Activated CD4-positive, alpha-beta memory T cell treated with anti-CD3 and anti-CD28 coated beads for 36 hours (primary cell): Measurements from ENCODE around the gene EPS8. TPM values are rescaled to one million over a fixed set of nuclear protein-coding genes. Genes with fewer than 3 reads are reported as not detected.

Source experiments
- CTCF ChIA-PET: fragments of 350-600 bp; sonication (Branson Sonifier 250); formaldehyde crosslinking; loops from one replicate; lab custom pipeline; 2021; ENCODE audit warnings: antibody characterized with exemption, inconsistent platforms; lab: Charles Lee
- POLR2A ChIA-PET: fragments of 350-600 bp; sonication (Branson Sonifier 250); formaldehyde crosslinking; loops from one replicate; lab custom pipeline; 2021; ENCODE audit warnings: antibody characterized with exemption; lab: Charles Lee
- DNase-seq: peaks from one replicate; pipeline ENCODE4 v3.0.0-alpha.2; 2020
- H3K27ac Mint-ChIP-seq: one replicate; pipeline ENCODE4 v1.8.0; 2021; ENCODE audit warnings: mixed read lengths
- H3K27me3 Mint-ChIP-seq: one replicate; pipeline ENCODE4 v1.8.0; 2021; ENCODE audit warnings: mixed read lengths
- H3K36me3 Mint-ChIP-seq: one replicate; pipeline ENCODE4 v1.8.0; 2021; ENCODE audit warnings: mixed read lengths
- H3K4me1 Mint-ChIP-seq: one replicate; pipeline ENCODE4 v1.8.0; 2021; ENCODE audit warnings: low read depth, mixed read lengths
- H3K4me3 Mint-ChIP-seq: one replicate; pipeline ENCODE4 v1.8.0; 2021; ENCODE audit warnings: mild to moderate bottlenecking, mixed read lengths
- H3K9me3 Mint-ChIP-seq: one replicate; pipeline ENCODE4 v1.8.0; 2021; ENCODE audit warnings: mixed read lengths
- intact Hi-C: fragments of 100-400 bp; cut with micrococcal nuclease; formaldehyde crosslinking; loops from one replicate; pipeline ENCODE4 v1.15.1; 2023
- total RNA-seq, 2 experiments: library from RNA; stranded (reverse); gene quantifications; one replicate each; pipeline ENCODE4 v1.2.3, GENCODE V29; 2021

Gene EPS8
- total RNA-seq, 2 experiments from 2014 or later = 3.2 to 3.5 TPM

DNA sequence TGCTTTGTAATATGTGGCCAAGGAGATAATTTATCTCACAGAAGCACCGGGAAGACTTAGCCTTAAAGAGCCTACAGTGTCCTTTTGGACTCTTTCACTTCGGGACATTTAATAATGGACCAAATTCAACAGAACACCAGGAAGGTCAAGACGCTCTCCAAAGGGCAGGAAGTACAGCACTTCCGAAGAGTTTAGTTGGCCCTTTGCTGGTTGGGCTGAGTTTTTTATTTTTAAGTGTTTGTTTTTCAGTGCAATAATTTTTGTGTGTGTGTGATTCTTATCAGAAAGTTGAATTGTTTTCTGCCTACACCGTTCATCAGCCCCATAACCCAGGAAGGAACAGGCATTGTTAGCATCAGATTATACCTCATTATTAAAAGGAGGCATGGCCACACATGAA is 193.0 kb downstream of the EPS8 start:
- no peaks in the 10 kb centered on the region for H3K4me1 Mint-ChIP-seq
- ChIA-PET POLR2A (no interaction called here), CTCF (interaction anchor here (2.2 kb wide), 1 partner anchor 12 kb away, joined by 5 read pairs; no protein-coding TSS in a partner anchor)
- intact Hi-C loops = no loop called here
- H3K36me3 Mint-ChIP-seq = no peaks in the 10 kb centered on the region
- no peaks in the 10 kb centered on the region for H3K9me3 Mint-ChIP-seq
- no peak overlapping the region for H3K27ac Mint-ChIP-seq
- no peak overlapping the region for H3K4me3 Mint-ChIP-seq
- H3K27me3 Mint-ChIP-seq = no peaks in the 10 kb centered on the region
- no peak for DNase-seq

DNA sequence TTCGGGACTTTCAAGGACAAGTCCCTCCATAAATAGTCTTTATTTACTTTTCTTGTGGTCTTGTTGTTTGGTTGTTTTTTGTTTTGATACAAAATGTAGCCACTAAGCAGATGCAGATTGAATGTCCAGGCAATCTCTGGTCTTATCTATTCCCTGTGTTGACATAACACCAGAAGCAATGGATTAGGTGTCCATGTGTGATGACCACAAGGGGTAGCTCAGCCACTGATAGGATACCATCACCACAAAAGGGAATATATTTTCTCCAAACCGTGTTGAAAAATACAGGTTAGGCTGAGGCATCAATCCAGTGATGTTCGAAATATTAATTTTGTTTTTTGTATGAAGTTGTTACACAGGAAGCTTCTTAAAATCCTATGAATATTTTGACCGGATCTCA is 196.3 kb downstream of the EPS8 start:
- ChIA-PET POLR2A (no interaction called here), CTCF (interaction anchor here (1.4 to 3.4 kb wide), 3 partner anchors 8 to 264 kb away, joined by 5 to 85 read pairs (median 13); no protein-coding TSS in a partner anchor)
- intact Hi-C loops = loop anchor here (5.0 kb wide), 1 partner anchor 109 kb away; no protein-coding TSS in a partner anchor
- Mint-ChIP-seq H3K36me3 (no peaks in the 10 kb centered on the region), H3K27ac (no peak overlapping the region), H3K4me1 (peaks cover 8% of the 10 kb centered on the region), H3K9me3 (no peaks in the 10 kb centered on the region), H3K27me3 (no peaks in the 10 kb centered on the region), H3K4me3 (no peak overlapping the region)
- DNase-seq = no peak

GRCh38 chr12:15591811-15592210 is 197.4 kb downstream of the EPS8 start:
- Mint-ChIP-seq H3K9me3 (no peaks in the 10 kb centered on the region), H3K36me3 (no peaks in the 10 kb centered on the region), H3K27ac (no peak overlapping the region), H3K4me3 (no peak overlapping the region), H3K4me1 (peaks cover 8% of the 10 kb centered on the region), H3K27me3 (no peaks in the 10 kb centered on the region)
- DNase-seq = no peak
- ChIA-PET POLR2A (no interaction called here), CTCF (interaction anchor here (3.4 to 11.2 kb wide), 2 partner anchors 61 to 265 kb away, joined by 85 to 478 read pairs; no protein-coding TSS in a partner anchor)
- intact Hi-C loops = loop anchor here (2.0 to 5.0 kb wide), 2 partner anchors 110 to 197 kb away; partner anchors contain the start of gene EPS8

- ChIA-PET CTCF (interaction anchor here (0.7 to 11.2 kb wide), 20 partner anchors 12 to 320 kb away, joined by 3 to 478 read pairs (median 4); partner anchors contain the start of gene EPS8), POLR2A (no interaction called here)
- Mint-ChIP-seq H3K4me1 (peaks cover 8% of the 10 kb centered on the region), H3K9me3 (no peaks in the 10 kb centered on the region), H3K27me3 (no peaks in the 10 kb centered on the region), H3K36me3 (no peaks in the 10 kb centered on the region), H3K27ac (peak overlapping the region; percentile 21), H3K4me3 (peak overlapping the region; percentile 70)
- DNase-seq = peak; percentile 56
- intact Hi-C loops = loop anchor here (1.0 to 5.0 kb wide), 5 partner anchors 112 to 309 kb away; partner anchors contain the start of gene EPS8
Observed at GRCh38 chr12:15590180-15590826, 198.9 kb downstream of the EPS8 start.

DNA sequence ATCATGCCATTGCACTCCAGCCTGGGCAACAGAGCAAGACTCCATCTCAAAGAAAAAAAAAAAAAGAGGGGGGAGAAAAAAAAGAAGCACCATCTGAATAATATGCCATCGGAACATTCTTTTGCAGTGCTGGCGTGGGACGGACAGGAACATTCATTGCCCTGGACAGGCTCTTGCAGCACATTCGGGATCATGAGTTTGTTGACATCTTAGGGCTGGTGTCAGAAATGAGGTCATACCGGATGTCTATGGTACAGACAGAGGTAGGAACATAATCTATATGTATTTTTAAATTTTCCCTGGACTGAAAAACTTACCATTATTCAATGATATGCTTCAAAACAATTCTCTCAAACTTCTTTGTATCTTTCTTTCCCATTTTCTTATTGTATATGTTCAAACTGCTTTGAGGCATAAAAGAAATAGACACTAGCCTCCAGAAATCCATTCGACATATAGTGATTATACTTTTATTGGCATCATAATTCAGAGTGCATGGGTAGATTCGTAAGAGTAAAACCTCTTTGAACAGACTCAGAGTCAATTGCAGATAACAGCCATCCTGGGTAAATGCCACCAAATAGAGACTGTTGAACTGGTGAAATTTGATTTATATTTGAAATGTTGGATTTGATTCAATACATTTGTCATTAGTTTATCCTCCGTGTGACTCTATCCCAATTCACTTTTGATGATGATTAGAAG is 199.7 kb downstream of the EPS8 start:
- Mint-ChIP-seq H3K36me3 (no peaks in the 10 kb centered on the region), H3K4me1 (peaks cover 8% of the 10 kb centered on the region), H3K9me3 (no peaks in the 10 kb centered on the region), H3K27me3 (no peaks in the 10 kb centered on the region), H3K27ac (no peak overlapping the region), H3K4me3 (peak overlapping the region; percentile 70)
- no peak for DNase-seq
- ChIA-PET CTCF (interaction anchor here (0.7 to 11.2 kb wide), 18 partner anchors 15 to 319 kb away, joined by 3 to 478 read pairs (median 4); partner anchors contain the start of gene EPS8), POLR2A (no interaction called here)
- intact Hi-C loops = loop anchor here (1.0 to 5.0 kb wide), 5 partner anchors 113 to 310 kb away; partner anchors contain the start of gene EPS8

- H3K27ac Mint-ChIP-seq = no peak overlapping the region
- POLR2A ChIA-PET = interaction anchor here (0.8 kb wide), 1 partner anchor 21 kb away, joined by 3 read pairs; no protein-coding TSS in a partner anchor
Observed at GRCh38 chr12:15584366-15585041, 204.7 kb downstream of the EPS8 start.

DNA sequence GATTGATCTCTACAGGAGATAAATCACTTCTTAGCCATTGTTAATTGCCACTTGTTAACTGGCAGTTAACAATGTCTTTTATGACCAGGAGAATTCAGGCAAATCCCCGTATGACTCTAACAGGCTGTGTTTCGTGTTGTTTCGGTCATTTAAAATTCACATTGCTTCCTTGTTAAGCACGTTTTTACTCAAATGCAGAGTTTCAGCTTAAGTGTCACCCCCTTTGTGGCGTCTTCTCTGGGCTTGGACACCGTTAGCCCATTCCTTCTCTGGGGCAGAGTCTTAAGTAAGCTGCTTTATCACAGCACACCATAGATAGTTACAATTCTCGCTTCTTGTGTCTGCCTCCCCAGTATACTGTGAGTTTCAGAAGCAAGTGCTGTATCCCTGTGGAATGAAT is 205.4 kb downstream of the EPS8 start:
- intact Hi-C loops = loop anchor here (1.0 to 5.0 kb wide), 3 partner anchors 52 to 357 kb away; no protein-coding TSS in a partner anchor
- H3K27ac Mint-ChIP-seq = no peak overlapping the region
- ChIA-PET CTCF (interaction anchor here (0.6 to 11.2 kb wide), 23 partner anchors 9 to 314 kb away, joined by 3 to 478 read pairs (median 6); partner anchors contain the start of gene EPS8), POLR2A (no interaction called here)
- H3K9me3 Mint-ChIP-seq = no peaks in the 10 kb centered on the region
- DNase-seq = no peak
- peaks cover 3% of the 10 kb centered on the region for H3K36me3 Mint-ChIP-seq
- no peak overlapping the region for H3K4me3 Mint-ChIP-seq
- no peaks in the 10 kb centered on the region for H3K27me3 Mint-ChIP-seq
- H3K4me1 Mint-ChIP-seq = peaks cover 6% of the 10 kb centered on the region

More at GRCh38 chr12:15584366-15585041, 204.7 kb downstream of the EPS8 start:
- no peaks in the 10 kb centered on the region for H3K27me3 Mint-ChIP-seq
- no peak overlapping the region for H3K4me3 Mint-ChIP-seq
- CTCF ChIA-PET = interaction anchor here (0.6 to 11.2 kb wide), 55 partner anchors 9 to 363 kb away, joined by 3 to 478 read pairs (median 4); partner anchors contain the start of genes EPS8 and RERG
- intact Hi-C loops = loop anchor here (1.0 to 5.0 kb wide), 3 partner anchors 52 to 357 kb away; no protein-coding TSS in a partner anchor
- H3K36me3 Mint-ChIP-seq = peaks cover 3% of the 10 kb centered on the region
- no peaks in the 10 kb centered on the region for H3K9me3 Mint-ChIP-seq
- H3K4me1 Mint-ChIP-seq = peaks cover 6% of the 10 kb centered on the region
- peak; percentile 18 for DNase-seq

GRCh38 chr12:15581006-15581405 is 208.2 kb downstream of the EPS8 start:
- no peak for DNase-seq
- no peak overlapping the region for H3K27ac Mint-ChIP-seq
- ChIA-PET POLR2A (interaction anchor here (1.5 kb wide), 1 partner anchor 11 kb away, joined by 3 read pairs; no protein-coding TSS in a partner anchor), CTCF (interaction anchor here (11.2 kb wide), 1 partner anchor 51 kb away, joined by 478 read pairs; no protein-coding TSS in a partner anchor)
- H3K27me3 Mint-ChIP-seq = no peaks in the 10 kb centered on the region
- H3K4me3 Mint-ChIP-seq = no peak overlapping the region
- intact Hi-C loops = loop anchor here (5.0 kb wide), 1 partner anchor 354 kb away; no protein-coding TSS in a partner anchor
- no peaks in the 10 kb centered on the region for H3K9me3 Mint-ChIP-seq
- H3K4me1 Mint-ChIP-seq = peaks cover 11% of the 10 kb centered on the region
- H3K36me3 Mint-ChIP-seq = peaks cover 3% of the 10 kb centered on the region

GRCh38 chr12:15580431-15580830 is 208.8 kb downstream of the EPS8 start:
- intact Hi-C loops = loop anchor here (1.0 to 5.0 kb wide), 2 partner anchors 48 to 353 kb away; no protein-coding TSS in a partner anchor
- no peak overlapping the region for H3K4me3 Mint-ChIP-seq
- ChIA-PET POLR2A (interaction anchor here (1.5 kb wide), 1 partner anchor 11 kb away, joined by 3 read pairs; no protein-coding TSS in a partner anchor), CTCF (interaction anchor here (0.6 to 11.2 kb wide), 3 partner anchors 35 to 276 kb away, joined by 3 to 478 read pairs (median 3); no protein-coding TSS in a partner anchor)
- no peaks in the 10 kb centered on the region for H3K9me3 Mint-ChIP-seq
- peaks cover 3% of the 10 kb centered on the region for H3K36me3 Mint-ChIP-seq
- DNase-seq = peak; percentile 46
- no peaks in the 10 kb centered on the region for H3K27me3 Mint-ChIP-seq
- no peak overlapping the region for H3K27ac Mint-ChIP-seq
- peaks cover 15% of the 10 kb centered on the region for H3K4me1 Mint-ChIP-seq

DNA sequence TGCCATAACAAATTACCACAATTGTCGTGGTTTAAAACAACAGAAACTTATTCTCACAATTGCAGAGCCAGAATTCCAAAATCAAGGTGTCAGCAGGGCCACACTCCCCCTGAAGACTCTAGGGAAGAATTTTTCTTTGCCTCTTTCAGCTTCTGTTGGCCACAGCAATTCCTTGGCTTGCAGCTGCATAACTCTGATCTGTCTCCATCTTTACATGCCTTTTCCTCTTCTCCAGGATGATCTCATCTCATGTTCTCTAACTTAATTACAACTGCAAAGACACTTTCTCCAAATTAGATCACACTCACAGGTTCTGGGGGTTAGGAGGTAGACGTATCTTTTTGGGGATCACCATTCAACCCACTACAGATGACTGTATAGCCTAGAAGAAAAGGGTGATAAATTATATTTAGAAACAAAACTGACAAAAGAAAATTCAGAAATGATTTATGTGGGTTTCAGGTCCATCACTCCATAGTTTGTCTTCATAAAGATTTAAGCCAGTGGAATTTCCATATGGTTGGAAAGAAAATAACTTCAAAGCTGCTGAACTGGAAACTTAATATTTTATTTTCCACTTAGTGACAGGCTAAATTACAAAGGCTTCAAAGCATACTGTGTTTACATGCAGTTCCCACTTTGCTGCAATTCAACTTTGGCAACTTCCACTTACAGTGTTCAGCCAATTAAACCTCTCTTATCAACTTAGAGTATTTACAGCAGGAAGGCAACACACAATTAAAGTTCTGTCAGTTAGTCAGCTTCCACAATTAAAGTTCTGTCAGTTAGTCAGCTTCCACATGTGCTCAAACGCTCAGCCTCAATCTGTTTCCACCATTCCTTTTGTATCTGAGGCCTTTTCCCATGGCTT is 213.3 kb downstream of the EPS8 start:
- ChIA-PET CTCF (interaction anchor here (3.0 kb wide), 1 partner anchor 8 kb away, joined by 20 read pairs; no protein-coding TSS in a partner anchor), POLR2A (no interaction called here)
- peak overlapping the region; percentile 7 for H3K27ac Mint-ChIP-seq
- H3K36me3 Mint-ChIP-seq = peaks cover 2% of the 10 kb centered on the region
- no peak for DNase-seq
- H3K4me1 Mint-ChIP-seq = peaks cover 39% of the 10 kb centered on the region
- H3K9me3 Mint-ChIP-seq = no peaks in the 10 kb centered on the region
- no peaks in the 10 kb centered on the region for H3K27me3 Mint-ChIP-seq
- H3K4me3 Mint-ChIP-seq = no peak overlapping the region
- intact Hi-C loops = loop anchor here (2.0 kb wide), 1 partner anchor 17 kb away; no protein-coding TSS in a partner anchor
